GM23338 (cell line): Measurements from ENCODE around the gene JARID2. TPM values are rescaled to one million over a fixed set of nuclear protein-coding genes. Genes with fewer than 3 reads are reported as not detected.
A peak's percentile ranks its signal among the peaks of the same experiment; 100 is the strongest.

Source experiments
- ATAC-seq: fragments of 200-7000 bp; cut with Tn5 transposase; 3 replicates; pipeline ENCODE4 v1.9.1; 2020
- DNase-seq: peaks from one replicate; pipeline ENCODE4 v3.0.0-alpha.2; 2015; ENCODE audit warnings: low spot score
- H2AFZ ChIP-seq: fragments of 200-600 bp; sonication (generic); 2 replicates; pipeline ENCODE4 v1.8.0; 2016; ENCODE audit warnings: antibody characterized with exemption, mild to moderate bottlenecking, moderate library complexity
- H3F3A ChIP-seq: fragments of 200-600 bp; sonication (generic); replicated peaks from 2 replicates; pipeline ENCODE4 v1.8.0; 2017; ENCODE audit warnings: antibody characterized with exemption, mixed run types, low read depth
- H3K27ac ChIP-seq: fragments of 200-600 bp; sonication (generic); 2 replicates; pipeline ENCODE4 v1.6.1; 2016; ENCODE audit warnings: low read depth
- H3K27me3 ChIP-seq: fragments of 200-600 bp; sonication (generic); 2 replicates; pipeline ENCODE4 v1.8.0; 2016; ENCODE audit warnings: mild to moderate bottlenecking, mixed run types, moderate library complexity; ENCODE audit not compliant: insufficient read depth
- H3K36me3 ChIP-seq: fragments of 200-600 bp; sonication (generic); 2 replicates; pipeline ENCODE4 v1.8.0; 2016; ENCODE audit warnings: mild to moderate bottlenecking; ENCODE audit not compliant: insufficient read depth
- H3K4me1 ChIP-seq: fragments of 200-600 bp; sonication (generic); 2 replicates; pipeline ENCODE4 v1.8.0; 2016; ENCODE audit warnings: mild to moderate bottlenecking, moderate library complexity; ENCODE audit not compliant: insufficient read depth
- H3K4me2 ChIP-seq: fragments of 200-600 bp; sonication (generic); 2 replicates; pipeline ENCODE4 v1.7.1; 2017; ENCODE audit warnings: mixed run types
- H3K4me3 ChIP-seq: fragments of 200-600 bp; sonication (generic); 2 replicates; pipeline ENCODE4 v1.6.1; 2016; ENCODE audit warnings: mixed run types
- H3K79me2 ChIP-seq: fragments of 200-600 bp; sonication (generic); replicated peaks from 2 replicates; pipeline ENCODE4 v1.8.0; 2017; ENCODE audit warnings: mild to moderate bottlenecking; ENCODE audit not compliant: insufficient read depth
- H3K9me2 ChIP-seq: fragments of 200-600 bp; sonication (generic); 2 replicates; pipeline ENCODE4 v1.8.0; 2017; ENCODE audit not compliant: insufficient read depth
- H4K20me1 ChIP-seq: fragments of 200-600 bp; sonication (generic); replicated peaks from 2 replicates; pipeline ENCODE4 v1.8.0; 2017; ENCODE audit warnings: mild to moderate bottlenecking; ENCODE audit not compliant: insufficient read depth
- H3K27ac Mint-ChIP-seq: 2 replicates; pipeline ENCODE4 v1.8.0; 2020; ENCODE audit warnings: inconsistent platforms, mild to moderate bottlenecking, moderate library complexity, mixed read lengths
- H3K27me3 Mint-ChIP-seq: 3 replicates; pipeline ENCODE4 v1.8.0; 2022; ENCODE audit warnings: low read depth, mild to moderate bottlenecking, moderate library complexity, mixed read lengths, inconsistent platforms; ENCODE audit not compliant: insufficient read depth, poor library complexity
- H3K36me3 Mint-ChIP-seq: 3 replicates; pipeline ENCODE4 v1.8.0; 2021; ENCODE audit warnings: low read depth, mild to moderate bottlenecking, inconsistent platforms, moderate library complexity, mixed read lengths
- H3K4me1 Mint-ChIP-seq: 3 replicates; pipeline ENCODE4 v1.8.0; 2020; ENCODE audit warnings: mild to moderate bottlenecking, inconsistent platforms, mixed read lengths
- H3K4me3 Mint-ChIP-seq: 3 replicates; pipeline ENCODE4 v1.8.0; 2021; ENCODE audit warnings: moderate library complexity, mild to moderate bottlenecking, inconsistent platforms, mixed read lengths
- H3K9me3 Mint-ChIP-seq: 3 replicates; pipeline ENCODE4 v1.8.0; 2020; ENCODE audit warnings: moderate library complexity, mild to moderate bottlenecking, inconsistent platforms, mixed read lengths
- CREB1 ChIP-seq: fragments of 250-450 bp; sonication (Bioruptor Pico); IDR thresholded peaks from 2 replicates; pipeline ENCODE4 v1.5.0; 2020; ENCODE audit warnings: low read depth, mild to moderate bottlenecking, moderate library complexity
- POLR2AphosphoS5 ChIP-seq: IDR thresholded peaks from 2 replicates; pipeline ENCODE4 v1.6.1; 2016; ENCODE audit warnings: antibody characterized with exemption, low read depth
- STAT1 ChIP-seq: IDR thresholded peaks from one replicate; pipeline ENCODE4 v1.6.1; 2016; ENCODE audit warnings: antibody characterized with exemption; ENCODE audit not compliant: unreplicated experiment
- ZNF114 ChIP-seq: fragments of 250-450 bp; sonication (Bioruptor Pico); IDR thresholded peaks from 2 replicates; pipeline ENCODE4 v1.5.0; 2020; ENCODE audit warnings: mild to moderate bottlenecking, moderate library complexity
- ZNF331 ChIP-seq: fragments of 250-450 bp; sonication (Bioruptor Pico); IDR thresholded peaks from 2 replicates; pipeline ENCODE4 v1.5.0; 2020; ENCODE audit warnings: low read depth, mild to moderate bottlenecking, moderate library complexity
- polyA plus RNA-seq: library from polyadenylated mRNA; unstranded; fragments of >200 nt; fragmentation: Nextera tagmentation; extraction: Ambion mirVana; gene quantifications from 2 replicates; pipeline ENCODE4 v1.2.1, GENCODE V29; 2016
- total RNA-seq: library from RNA; depleted of rRNA; stranded (reverse); fragments of >200 nt; shearing (Covaris generic); gene quantifications from 2 replicates; pipeline ENCODE4 v1.2.3, GENCODE V29; 2014
- TF ChIP-seq, protein P1 (sequence below): IDR thresholded peaks from 2 replicates; pipeline ENCODE4 v1.6.1; 2016; ENCODE audit warnings: antibody characterized with exemption
- TF ChIP-seq, protein P2 (sequence below): IDR thresholded peaks from one replicate; pipeline ENCODE4 v1.6.1; 2018; ENCODE audit warnings: antibody characterized with exemption; ENCODE audit not compliant: unreplicated experiment
- TF ChIP-seq, protein P3 (sequence below), 2 experiments: fragments of 200-600 bp in 1 of 2; sonication (generic) in 1 of 2; conservative IDR thresholded peaks; 2 replicates each; pipeline versions ENCODE4 v1.5.1 to v1.6.1; 2016 to 2017; ENCODE audit warnings: antibody characterized with exemption in 2 of 2, low read depth in 2 of 2, mild to moderate bottlenecking in 2 of 2, moderate library complexity in 1 of 2

Gene JARID2
- total and polyA plus RNA-seq, 2 experiments from 2014 or later: 92.8 to 196 TPM

DNA sequence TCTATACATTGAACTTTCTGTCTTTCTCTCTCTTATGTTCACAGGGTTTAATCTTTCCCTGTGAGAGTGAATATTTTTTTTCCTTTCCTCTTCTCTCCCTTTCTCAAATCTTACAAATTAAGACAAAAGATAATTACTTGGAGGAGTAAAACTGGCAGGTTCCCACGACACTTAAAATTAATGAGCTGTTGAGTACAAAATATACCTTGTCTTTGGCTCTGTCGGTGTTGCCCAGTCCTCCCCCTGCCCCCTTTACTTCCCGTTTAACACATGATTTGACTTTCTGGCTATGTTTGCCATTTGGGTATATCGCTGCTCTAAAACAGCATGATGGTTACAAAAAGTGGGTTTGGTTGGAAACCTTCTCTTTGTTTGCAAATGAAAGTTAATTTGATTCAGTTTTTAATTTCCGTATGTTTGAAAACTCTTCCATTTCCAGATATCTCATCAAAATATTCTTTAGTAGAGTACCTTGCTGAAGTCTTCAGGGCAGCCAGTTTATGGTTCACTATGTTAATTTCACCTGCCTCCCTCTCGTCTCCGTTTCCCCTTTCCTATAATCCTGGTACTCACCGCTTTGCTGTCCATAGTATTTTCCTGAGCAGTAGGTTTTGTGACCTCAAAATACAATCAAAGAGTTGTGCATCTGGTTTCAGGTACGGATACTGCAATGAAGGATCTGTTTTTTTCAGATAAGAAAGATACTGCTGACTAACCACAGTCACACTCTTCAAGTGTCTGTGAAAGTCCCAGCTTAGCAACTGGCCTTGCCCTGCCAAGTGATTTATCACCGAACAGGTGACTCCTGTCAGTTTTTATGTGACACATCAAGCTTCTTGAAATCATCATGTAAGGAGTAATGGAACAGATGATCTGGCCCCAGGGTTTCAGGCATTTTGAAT lies 235.8 kb downstream of the JARID2 start:
- H3K36me3 Mint-ChIP-seq: peaks cover 15% of the 10 kb centered on the region; the same call in 2 of the 3 replicates
- Histone ChIP-seq H2AFZ (no peak overlapping the region), H3K27ac (peak overlapping the region; percentile 58; the same call in 1 of the 2 replicates), H3K36me3 (peaks cover 4% of the 10 kb centered on the region; the same call in 1 of the 2 replicates), H3K4me2 (no peak overlapping the region), H3K79me2 (peaks cover 100% of the 10 kb centered on the region), H3F3A (peaks cover 13% of the 10 kb centered on the region; the same call in 1 of the 2 replicates), H3K9me2 (no peaks in the 10 kb centered on the region), H3K27me3 (no peaks in the 10 kb centered on the region), H3K4me1 (peaks cover 95% of the 10 kb centered on the region), H3K4me3 (no peak overlapping the region), H4K20me1 (peaks cover 96% of the 10 kb centered on the region)
- H3K27me3 Mint-ChIP-seq: peaks cover 31% of the 10 kb centered on the region
- H3K4me1 Mint-ChIP-seq: peaks cover 83% of the 10 kb centered on the region
- TF ChIP-seq POLR2AphosphoS5 (no peak; the same call in 1 of the 2 replicates), STAT1 (no peak), ZNF331 (CRISPR knock-in tag) (no peak), CREB1 (no peak), ZNF114 (no peak)
- TF ChIP-seq, protein P1, sequence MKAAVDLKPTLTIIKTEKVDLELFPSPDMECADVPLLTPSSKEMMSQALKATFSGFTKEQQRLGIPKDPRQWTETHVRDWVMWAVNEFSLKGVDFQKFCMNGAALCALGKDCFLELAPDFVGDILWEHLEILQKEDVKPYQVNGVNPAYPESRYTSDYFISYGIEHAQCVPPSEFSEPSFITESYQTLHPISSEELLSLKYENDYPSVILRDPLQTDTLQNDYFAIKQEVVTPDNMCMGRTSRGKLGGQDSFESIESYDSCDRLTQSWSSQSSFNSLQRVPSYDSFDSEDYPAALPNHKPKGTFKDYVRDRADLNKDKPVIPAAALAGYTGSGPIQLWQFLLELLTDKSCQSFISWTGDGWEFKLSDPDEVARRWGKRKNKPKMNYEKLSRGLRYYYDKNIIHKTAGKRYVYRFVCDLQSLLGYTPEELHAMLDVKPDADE: no peak
- TF ChIP-seq, protein P2, sequence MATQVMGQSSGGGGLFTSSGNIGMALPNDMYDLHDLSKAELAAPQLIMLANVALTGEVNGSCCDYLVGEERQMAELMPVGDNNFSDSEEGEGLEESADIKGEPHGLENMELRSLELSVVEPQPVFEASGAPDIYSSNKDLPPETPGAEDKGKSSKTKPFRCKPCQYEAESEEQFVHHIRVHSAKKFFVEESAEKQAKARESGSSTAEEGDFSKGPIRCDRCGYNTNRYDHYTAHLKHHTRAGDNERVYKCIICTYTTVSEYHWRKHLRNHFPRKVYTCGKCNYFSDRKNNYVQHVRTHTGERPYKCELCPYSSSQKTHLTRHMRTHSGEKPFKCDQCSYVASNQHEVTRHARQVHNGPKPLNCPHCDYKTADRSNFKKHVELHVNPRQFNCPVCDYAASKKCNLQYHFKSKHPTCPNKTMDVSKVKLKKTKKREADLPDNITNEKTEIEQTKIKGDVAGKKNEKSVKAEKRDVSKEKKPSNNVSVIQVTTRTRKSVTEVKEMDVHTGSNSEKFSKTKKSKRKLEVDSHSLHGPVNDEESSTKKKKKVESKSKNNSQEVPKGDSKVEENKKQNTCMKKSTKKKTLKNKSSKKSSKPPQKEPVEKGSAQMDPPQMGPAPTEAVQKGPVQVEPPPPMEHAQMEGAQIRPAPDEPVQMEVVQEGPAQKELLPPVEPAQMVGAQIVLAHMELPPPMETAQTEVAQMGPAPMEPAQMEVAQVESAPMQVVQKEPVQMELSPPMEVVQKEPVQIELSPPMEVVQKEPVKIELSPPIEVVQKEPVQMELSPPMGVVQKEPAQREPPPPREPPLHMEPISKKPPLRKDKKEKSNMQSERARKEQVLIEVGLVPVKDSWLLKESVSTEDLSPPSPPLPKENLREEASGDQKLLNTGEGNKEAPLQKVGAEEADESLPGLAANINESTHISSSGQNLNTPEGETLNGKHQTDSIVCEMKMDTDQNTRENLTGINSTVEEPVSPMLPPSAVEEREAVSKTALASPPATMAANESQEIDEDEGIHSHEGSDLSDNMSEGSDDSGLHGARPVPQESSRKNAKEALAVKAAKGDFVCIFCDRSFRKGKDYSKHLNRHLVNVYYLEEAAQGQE: no peak
- TF ChIP-seq, protein P3, sequence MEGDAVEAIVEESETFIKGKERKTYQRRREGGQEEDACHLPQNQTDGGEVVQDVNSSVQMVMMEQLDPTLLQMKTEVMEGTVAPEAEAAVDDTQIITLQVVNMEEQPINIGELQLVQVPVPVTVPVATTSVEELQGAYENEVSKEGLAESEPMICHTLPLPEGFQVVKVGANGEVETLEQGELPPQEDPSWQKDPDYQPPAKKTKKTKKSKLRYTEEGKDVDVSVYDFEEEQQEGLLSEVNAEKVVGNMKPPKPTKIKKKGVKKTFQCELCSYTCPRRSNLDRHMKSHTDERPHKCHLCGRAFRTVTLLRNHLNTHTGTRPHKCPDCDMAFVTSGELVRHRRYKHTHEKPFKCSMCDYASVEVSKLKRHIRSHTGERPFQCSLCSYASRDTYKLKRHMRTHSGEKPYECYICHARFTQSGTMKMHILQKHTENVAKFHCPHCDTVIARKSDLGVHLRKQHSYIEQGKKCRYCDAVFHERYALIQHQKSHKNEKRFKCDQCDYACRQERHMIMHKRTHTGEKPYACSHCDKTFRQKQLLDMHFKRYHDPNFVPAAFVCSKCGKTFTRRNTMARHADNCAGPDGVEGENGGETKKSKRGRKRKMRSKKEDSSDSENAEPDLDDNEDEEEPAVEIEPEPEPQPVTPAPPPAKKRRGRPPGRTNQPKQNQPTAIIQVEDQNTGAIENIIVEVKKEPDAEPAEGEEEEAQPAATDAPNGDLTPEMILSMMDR (conservative IDR thresholded peaks at IDR 0.05; ENCODE audit: low read depth in 2 of 2): no peak
- DNase-seq: no peak
- H3K27ac Mint-ChIP-seq: 0 out of 2 replicates have a peak overlapping the region, but pooled peaks have one; percentile 13
- no peak for ATAC-seq
- H3K4me3 Mint-ChIP-seq: no peak overlapping the region
- no peaks in the 10 kb centered on the region for H3K9me3 Mint-ChIP-seq
